Testis (tissue), 2 donors: Measurements from ENCODE around the gene TRIO.
"Not testable (repeated sequence)": the region's sequence is repeated elsewhere in the genome, so short reads cannot be mapped to it uniquely, and the experiment has no call there.

Experiments
- CTCF ChIP-seq, 3 experiments: fragments of 450-650 bp in 2 of 3; fragments of 200-600 bp in 1 of 3; sonication (generic) in 1 of 3; IDR thresholded peaks; one replicate each; pipeline ENCODE4 v1.5.1; 2016 to 2019; ENCODE audit warnings: antibody characterized with exemption in 3 of 3, mild to moderate bottlenecking in 2 of 3, moderate library complexity in 1 of 3
- POLR2A ChIP-seq: fragments of 450-650 bp; IDR thresholded peaks from one replicate; pipeline ENCODE4 v1.6.1; 2017; ENCODE audit warnings: antibody characterized with exemption, mild to moderate bottlenecking, moderate library complexity

DNA sequence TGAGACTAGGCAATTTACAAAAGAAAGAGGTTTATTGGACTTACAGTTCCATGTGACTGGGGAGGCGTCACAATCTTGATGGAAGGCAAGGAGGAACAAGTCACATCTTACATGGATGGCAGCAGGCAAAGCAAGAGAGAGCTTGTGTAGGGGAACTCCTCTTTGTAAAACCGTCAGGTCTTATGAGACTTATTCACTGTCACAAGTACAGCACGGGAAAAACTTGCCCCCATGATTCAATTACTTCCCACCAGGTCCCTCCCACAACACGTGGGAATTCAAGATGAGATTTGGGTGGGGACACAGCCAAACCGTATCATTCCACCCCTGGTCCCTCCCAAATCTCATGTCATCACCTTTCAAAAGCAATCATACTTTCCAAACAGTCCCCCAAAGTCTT, 293.0 kb downstream of the TRIO start:
- not testable (repeated sequence) for TF ChIP-seq CTCF (IDR thresholded peaks at IDR 0.05); POLR2A
